Activated CD4-positive, alpha-beta T cell treated with anti-CD3 and anti-CD28 coated beads, Interleukin-2, Interleukin-4, amounts not matched to agents 100 ng/mL and 50 ng/mL, durations not matched to agents 16 hours and 8 hours (primary cell): ENCODE results near the gene DNAAF5.
A peak's percentile ranks its signal among the peaks of the same experiment; 100 is the strongest.
"Not testable (repeated sequence)": the region's sequence is repeated elsewhere in the genome, so short reads cannot be mapped to it uniquely, and the experiment has no call there.

ENCODE experiments used
- DNase-seq: peaks from one replicate; pipeline ENCODE4 v3.0.0-alpha.2; 2020; ENCODE audit warnings: low spot score

DNAAF5 gene

GRCh38 chr7:747186-747585 lies 20.7 kb downstream of the DNAAF5 start:
- no peak for DNase-seq

GRCh38 chr7:748446-748845 lies 21.9 kb downstream of the DNAAF5 start:
- no peak for DNase-seq

GRCh38 chr7:749140-749551 lies 22.6 kb downstream of the DNAAF5 start:
- DNase-seq: no peak

- no peak for DNase-seq
Measured at GRCh38 chr7:750111-750905, 23.8 kb downstream of the DNAAF5 start.

GRCh38 chr7:751826-752225 lies 25.3 kb downstream of the DNAAF5 start:
- no peak for DNase-seq

- DNase-seq: not testable (repeated sequence)
Measured at GRCh38 chr7:752256-752655, 25.8 kb downstream of the DNAAF5 start.

- no peak for DNase-seq
Measured at GRCh38 chr7:753190-753589, 26.7 kb downstream of the DNAAF5 start.

GRCh38 chr7:754531-755412 lies 28.3 kb downstream of the DNAAF5 start:
- no peak for DNase-seq

GRCh38 chr7:755413-755805 lies 28.9 kb downstream of the DNAAF5 start:
- no peak for DNase-seq

- no peak for DNase-seq
Measured at GRCh38 chr7:756231-756927, 29.9 kb downstream of the DNAAF5 start.

- no peak for DNase-seq
Measured at GRCh38 chr7:756928-757560, 30.5 kb downstream of the DNAAF5 start.

GRCh38 chr7:757741-758163 lies 31.3 kb downstream of the DNAAF5 start:
- DNase-seq: peak; percentile 10

GRCh38 chr7:759569-759968 lies 33.1 kb downstream of the DNAAF5 start:
- no peak for DNase-seq

GRCh38 chr7:760006-760405 lies 33.5 kb downstream of the DNAAF5 start:
- DNase-seq: no peak

GRCh38 chr7:761101-761500 lies 34.6 kb downstream of the DNAAF5 start:
- no peak for DNase-seq

GRCh38 chr7:761631-762030 lies 35.1 kb downstream of the DNAAF5 start:
- no peak for DNase-seq

GRCh38 chr7:762885-763284 lies 36.4 kb downstream of the DNAAF5 start:
- DNase-seq: no peak

GRCh38 chr7:763762-764161 lies 37.3 kb downstream of the DNAAF5 start:
- DNase-seq: no peak

GRCh38 chr7:765383-765782 lies 38.9 kb downstream of the DNAAF5 start:
- no peak for DNase-seq

- no peak for DNase-seq
Measured at GRCh38 chr7:767580-767940, 41.1 kb downstream of the DNAAF5 start.

- DNase-seq: peak; percentile 23
Measured at GRCh38 chr7:767941-768731, 41.6 kb downstream of the DNAAF5 start.
